Motor neuron (in vitro differentiated cells): ENCODE results near the gene CD244. TPM values are rescaled to one million over a fixed set of nuclear protein-coding genes. Genes with fewer than 3 reads are reported as not detected.

Source experiments
- ATAC-seq, 8 experiments: fragments of 200-7000 bp; cut with Tn5 transposase; replicated peaks in 6 of 8; 2 replicates each; pipeline ENCODE4 v1.8.0; 2021; ENCODE audit warnings: mild to moderate bottlenecking in 8 of 8, moderate library complexity in 8 of 8
- H3K27ac ChIP-seq, 2 donors: fragments of 250-450 bp; sonication (Bioruptor Pico); 2 replicates each; pipeline ENCODE4 v1.9.0; 2021; ENCODE audit warnings: antibody characterized with exemption in 2 of 2, mild to moderate bottlenecking in 2 of 2, moderate library complexity in 1 of 2
- H3K4me1 ChIP-seq, 2 donors: fragments of 250-450 bp; sonication (Bioruptor Pico); replicated peaks in 1 of 2; 2 replicates each; pipeline ENCODE4 v1.6.1; 2021; ENCODE audit warnings: antibody characterized with exemption in 2 of 2, mild to moderate bottlenecking in 2 of 2, moderate library complexity in 1 of 2
- H3K4me3 ChIP-seq, 5 donors: fragments of 250-450 bp; sonication (Bioruptor Pico); 2 replicates each; pipeline ENCODE4 v1.9.0; 2021; ENCODE audit warnings: antibody characterized with exemption in 5 of 5, mild to moderate bottlenecking in 5 of 5, moderate library complexity in 4 of 5
- WGBS, 10 experiments: fragments of 450-650 bp; shearing (Covaris generic); methylation state at CpG; one replicate each; pipeline ENCODE4 v1.0.0; 2022; 5-methylcytosine and 5-hydroxymethylcytosine counted together
- in situ Hi-C, 9 experiments: fragments of 400-800 bp; cut with MboI; loops; one replicate each; pipeline ENCODE4 v1.15.0; 2021; ENCODE audit warnings: low sequenced_read_pairs in 9 of 9, low pct_unique_long_range_greater_than_20kb in 2 of 9; ENCODE audit not compliant: unreplicated experiment in 9 of 9
- total RNA-seq, 8 experiments: library from RNA; unstranded; fragments of 300-600 nt; gene quantifications; 2 replicates each; pipeline versions ENCODE4 v1.2.3 to v1.2.4, GENCODE V29; 2022

The CD244 gene
- total RNA-seq, 8 experiments from 2014 or later, result 0.08 to 3.7 (median 0.31) TPM; not detected in 3

DNA sequence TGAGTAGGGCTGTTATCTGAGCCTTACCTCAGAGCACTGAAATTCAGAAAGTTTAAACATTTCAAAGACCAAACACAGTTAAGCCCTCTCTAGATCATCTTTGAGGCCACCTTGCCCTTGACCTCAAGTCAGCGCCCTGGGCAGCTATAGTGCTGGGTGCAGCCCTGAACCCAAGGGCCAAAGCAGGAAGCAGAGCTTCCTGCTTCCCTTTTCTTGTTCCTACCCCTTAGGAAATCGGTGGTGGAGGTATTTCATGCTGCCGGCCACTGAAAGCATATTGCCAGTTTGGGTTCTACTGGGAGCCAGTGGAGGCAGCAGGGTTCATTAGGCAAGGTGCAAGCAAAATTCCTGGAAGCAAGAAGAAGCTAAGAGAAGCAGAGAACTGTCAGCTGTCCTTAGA, 26.1 kb downstream of the CD244 start:
- no peak overlapping the region for H3K4me3 ChIP-seq
- in situ Hi-C loops, result loop anchor here in 3 of 9 experiments (10.0 to 25.0 kb wide), 2 partner anchors 118 to 126 kb away; partner anchors contain the start of gene ITLN2 (in 3 of the 3)
- H3K4me1 ChIP-seq, result peaks cover 0 to 20% of the 10 kb centered on the region in 2 donors
- H3K27ac ChIP-seq, result no peak overlapping the region
- 31 to 100% (median 68%) methylated on average over 1 to 3 of the region's 3 CpGs; no CpG with 5 or more reads in 1 of the 10 experiments for WGBS, 10 experiments
- ATAC-seq, result no peak

DNA sequence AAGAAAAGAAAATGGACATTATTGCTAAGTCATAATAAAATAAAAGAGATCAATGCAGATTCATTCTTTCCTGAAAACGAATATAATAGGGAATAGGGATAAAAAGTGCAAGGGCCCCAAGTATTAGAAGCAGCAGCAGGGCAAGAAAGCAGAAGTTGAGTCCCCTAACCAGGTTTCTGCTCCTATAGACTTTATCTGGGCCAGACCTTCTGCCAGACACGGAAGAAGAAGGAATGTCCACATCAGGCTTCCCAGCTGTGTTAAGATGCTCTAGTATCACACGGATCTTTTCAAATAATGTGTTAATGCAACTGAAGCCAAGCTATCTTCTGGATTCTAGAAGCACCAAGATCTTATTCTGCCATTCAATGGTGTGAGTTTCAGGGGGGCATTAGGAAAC, 26.9 kb downstream of the CD244 start:
- 0 to 86% (median 71%) methylated on average over 1 to 3 of the region's 3 CpGs for WGBS, 10 experiments
- no peak for ATAC-seq

GRCh38 chr1:160834945-160835565, 27.6 kb downstream of the CD244 start:
- no peak overlapping the region for H3K4me3 ChIP-seq

More for the DNA sequence above, 26.9 kb downstream of the CD244 start:
- Histone ChIP-seq H3K27ac (no peak overlapping the region), H3K4me3 (no peak overlapping the region), H3K4me1 (peaks cover 0 to 20% of the 10 kb centered on the region in 2 donors)
- in situ Hi-C loops, result loop anchor here in 3 of 9 experiments (10.0 to 25.0 kb wide), 2 partner anchors 119 to 127 kb away; partner anchors contain the start of gene ITLN2 (in 3 of the 3)

GRCh38 chr1:160830321-160831153, 32.1 kb downstream of the CD244 start:
- WGBS, 10 experiments, result 0 to 71% (median 61%) methylated on average over 2 to 8 of the region's 8 CpGs; no CpG with 5 or more reads in 2 of the 10 experiments
- in situ Hi-C loops, result loop anchor here in 3 of 9 experiments (10.0 to 25.0 kb wide), 2 partner anchors 124 to 132 kb away; partner anchors contain the start of gene ITLN2 (in 3 of the 3)
- Histone ChIP-seq H3K4me1 (no peaks in the 10 kb centered on the region), H3K4me3 (no peak overlapping the region), H3K27ac (no peak overlapping the region)
- ATAC-seq, result peak in 5 of 8 experiments; percentile 39 to 92 (median 83)

More at GRCh38 chr1:160834945-160835565, 27.6 kb downstream of the CD244 start:
- ATAC-seq, result no peak
- Histone ChIP-seq H3K27ac (no peak overlapping the region), H3K4me1 (peaks cover 0 to 20% of the 10 kb centered on the region in 2 donors)
- in situ Hi-C loops, result loop anchor here in 3 of 9 experiments (10.0 to 25.0 kb wide), 2 partner anchors 120 to 127 kb away; partner anchors contain the start of gene ITLN2 (in 3 of the 3)
- 0 to 100% (median 82%) methylated on average over 1 to 3 of the region's 3 CpGs; no CpG with 5 or more reads in 1 of the 10 experiments for WGBS, 10 experiments

- H3K27ac ChIP-seq, result no peak overlapping the region
- WGBS, 10 experiments, result 40 to 100% (median 100%) methylated on average over 1 of the region's 1 CpG; no CpG with 5 or more reads in 7 of the 10 experiments
- peak in 1 of 8 experiments; percentile 25 for ATAC-seq
- H3K4me3 ChIP-seq, result no peak overlapping the region
- in situ Hi-C loops, result loop anchor here in 3 of 9 experiments (10.0 to 25.0 kb wide), 2 partner anchors 125 to 133 kb away; partner anchors contain the start of gene ITLN2 (in 3 of the 3)
- no peaks in the 10 kb centered on the region for H3K4me1 ChIP-seq
Observed at GRCh38 chr1:160829766-160830165, 32.9 kb downstream of the CD244 start.

- Histone ChIP-seq H3K4me3 (no peak overlapping the region), H3K27ac (no peak overlapping the region), H3K4me1 (no peaks in the 10 kb centered on the region)
- in situ Hi-C loops, result loop anchor here in 1 of 9 experiments (25.0 kb wide), 1 partner anchor 135 kb away; the partner anchor contains the start of gene ITLN2
- no peak for ATAC-seq
- WGBS, 10 experiments, result 34 to 100% (median 77%) methylated on average over 1 to 2 of the region's 2 CpGs; no CpG with 5 or more reads in 2 of the 10 experiments
Observed at GRCh38 chr1:160827418-160827817, 35.3 kb downstream of the CD244 start.

DNA sequence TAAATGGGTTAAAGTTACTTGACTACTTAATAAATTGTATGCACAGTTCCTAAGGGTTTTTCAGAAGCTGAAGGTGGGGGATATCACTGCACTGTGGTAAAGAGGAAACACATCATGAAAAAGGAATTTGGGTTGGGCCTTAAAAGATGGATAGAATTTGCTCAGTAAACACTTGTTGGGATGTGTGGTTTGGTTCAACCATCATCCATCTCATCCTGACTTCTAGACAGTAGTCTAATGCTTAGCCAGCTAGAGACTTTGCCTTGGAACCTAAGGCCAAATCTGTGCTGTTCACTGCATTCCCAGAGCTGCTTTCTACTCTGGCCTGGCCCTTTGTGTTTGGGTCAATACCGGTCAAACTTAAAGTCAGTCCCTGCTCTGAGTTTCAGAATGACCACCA, 36.1 kb downstream of the CD244 start:
- Histone ChIP-seq H3K27ac (no peak overlapping the region), H3K4me1 (no peaks in the 10 kb centered on the region), H3K4me3 (no peak overlapping the region)
- WGBS, 10 experiments, result 86 to 89% (median 86%) methylated on average over 1 of the region's 1 CpG; no CpG with 5 or more reads in 7 of the 10 experiments
- in situ Hi-C loops, result loop anchor here in 1 of 9 experiments (25.0 kb wide), 1 partner anchor 136 kb away; the partner anchor contains the start of gene ITLN2
- ATAC-seq, result no peak

DNA sequence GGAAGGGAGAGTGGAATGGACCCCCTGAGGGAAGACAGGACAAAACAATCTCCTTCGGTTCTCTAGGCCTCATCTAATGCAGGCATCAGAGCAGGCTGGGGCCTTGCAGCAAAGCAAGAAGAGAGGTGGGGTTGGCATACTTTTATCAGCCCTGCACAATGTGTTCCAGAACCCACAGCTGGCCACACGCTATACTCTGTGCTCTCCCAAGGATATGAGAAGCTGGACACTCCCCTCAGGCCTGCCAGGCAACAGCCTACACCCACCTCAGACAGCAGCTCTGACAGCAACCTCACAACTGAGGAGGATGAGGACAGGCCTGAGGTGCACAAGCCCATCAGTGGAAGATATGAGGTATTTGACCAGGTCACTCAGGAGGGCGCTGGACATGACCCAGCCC, 39.4 kb downstream of the CD244 start:
- Histone ChIP-seq H3K4me3 (no peak overlapping the region), H3K27ac (no peak overlapping the region), H3K4me1 (peaks cover 0 to 8% of the 10 kb centered on the region in 2 donors)
- peak in 3 of 8 experiments; percentile 51 to 98 (median 88) for ATAC-seq
- in situ Hi-C loops, result no loop called here
- 20 to 90% (median 80%) methylated on average over 1 to 3 of the region's 3 CpGs; no CpG with 5 or more reads in 4 of the 10 experiments for WGBS, 10 experiments

GRCh38 chr1:160821627-160822026, 41.1 kb downstream of the CD244 start:
- Histone ChIP-seq H3K4me1 (peaks cover 4 to 18% of the 10 kb centered on the region in 2 donors), H3K27ac (no peak overlapping the region), H3K4me3 (no peak overlapping the region)
- 0 to 87% (median 74%) methylated on average over 1 to 8 of the region's 8 CpGs; no CpG with 5 or more reads in 1 of the 10 experiments for WGBS, 10 experiments
- in situ Hi-C loops, result no loop called here
- ATAC-seq, result no peak

DNA sequence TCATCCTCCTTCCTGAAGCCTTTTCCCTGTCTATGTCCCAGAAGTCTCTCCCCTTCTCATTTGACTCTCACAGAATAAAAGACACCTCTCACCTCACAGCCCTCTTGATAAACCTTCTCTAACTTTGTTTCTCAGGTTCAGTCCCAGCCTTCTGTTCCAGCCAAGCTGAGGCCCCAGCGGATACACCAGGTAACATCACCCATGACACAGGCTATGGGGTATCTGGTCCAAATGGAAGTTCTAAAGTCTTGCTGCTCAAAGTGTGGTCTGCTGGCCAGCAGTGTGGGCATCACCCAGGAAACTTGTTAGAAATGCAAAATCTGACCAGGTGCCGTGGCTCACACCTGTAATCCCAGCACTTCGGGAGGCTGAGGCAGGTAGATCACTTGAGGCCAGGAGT, 43.5 kb downstream of the CD244 start:
- Histone ChIP-seq H3K4me3 (no peak overlapping the region), H3K27ac (no peak overlapping the region), H3K4me1 (peaks cover 4 to 20% of the 10 kb centered on the region in 2 donors)
- no peak for ATAC-seq
- in situ Hi-C loops, result no loop called here
- 0 to 97% (median 70%) methylated on average over 1 to 3 of the region's 3 CpGs; no CpG with 5 or more reads in 4 of the 10 experiments for WGBS, 10 experiments

DNA sequence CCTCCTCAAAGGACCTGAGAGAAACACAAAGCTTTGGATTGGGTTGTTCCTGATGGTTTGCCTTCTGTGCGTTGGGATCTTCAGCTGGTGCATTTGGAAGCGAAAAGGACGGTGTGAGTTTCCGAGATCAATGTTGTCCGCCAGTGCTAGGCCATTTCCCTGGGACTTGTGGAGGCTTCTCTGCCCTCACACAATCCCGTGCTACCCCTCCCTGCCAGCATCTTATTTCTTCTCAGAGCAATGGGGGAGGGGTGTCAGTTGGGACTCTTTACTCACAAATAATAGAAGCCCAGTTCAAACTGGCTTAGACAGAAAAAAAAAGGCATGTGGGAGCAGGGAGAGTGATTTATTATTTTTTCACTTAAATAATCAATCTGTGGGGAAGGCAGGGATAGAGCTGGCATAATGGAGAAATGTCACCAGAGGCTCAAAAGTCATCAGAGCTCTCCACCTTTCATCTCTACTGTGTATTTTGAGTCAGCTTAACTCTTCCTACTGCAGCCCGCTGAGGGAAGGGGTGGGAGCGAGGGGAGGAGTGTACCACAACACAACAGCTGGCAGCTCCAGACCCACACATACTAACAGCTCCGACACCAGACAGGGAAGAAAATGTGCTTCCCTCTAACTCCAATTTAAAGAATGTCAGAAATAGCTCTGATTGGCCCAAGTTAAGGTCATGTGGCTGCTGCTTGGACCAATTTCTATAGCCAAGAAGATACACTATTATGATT, 44.3 kb downstream of the CD244 start:
- WGBS, 10 experiments, result 0 to 100% (median 40%) methylated on average over 1 to 9 of the region's 9 CpGs
- ATAC-seq, result peak in 5 of 8 experiments; percentile 79 to 94 (median 92)
- in situ Hi-C loops, result no loop called here
- Histone ChIP-seq H3K27ac (peak overlapping the region in 1 of 2 donors; percentile 52), H3K4me3 (no peak overlapping the region), H3K4me1 (peaks cover 4 to 20% of the 10 kb centered on the region in 2 donors)

GRCh38 chr1:160814856-160815255, 47.8 kb downstream of the CD244 start:
- 0 to 100% (median 66%) methylated on average over 1 to 8 of the region's 8 CpGs; no CpG with 5 or more reads in 1 of the 10 experiments for WGBS, 10 experiments
- in situ Hi-C loops, result no loop called here
- Histone ChIP-seq H3K4me3 (no peak overlapping the region), H3K4me1 (peaks cover 4 to 20% of the 10 kb centered on the region in 2 donors), H3K27ac (no peak overlapping the region)
- ATAC-seq, result no peak
